Fibroblast of the aortic adventitia (primary cell): ENCODE results near the gene SC5D. TPM values are rescaled to one million over a fixed set of nuclear protein-coding genes. Genes with fewer than 3 reads are reported as not detected.

ENCODE experiments used
- DNase-seq: peaks from one replicate; pipeline ENCODE4 v3.0.0-alpha.2; 2010; ENCODE audit warnings: low read depth
- H3K4me3 ChIP-seq: 2 replicates; pipeline ENCODE4 v1.5.1; 2011; ENCODE audit warnings: low read depth, mild to moderate bottlenecking, control low read depth, low read length, moderate library complexity
- total RNA-seq: library from RNA; depleted of rRNA; stranded (reverse); fragments of >200 nt; gene quantifications from 2 replicates; pipeline ENCODE4 v1.2.3, GENCODE V29; 2012; ENCODE audit warnings: low replicate concordance
- TF ChIP-seq, protein P1 (sequence below): IDR thresholded peaks from 2 replicates; pipeline ENCODE4 v1.5.1; 2011; ENCODE audit warnings: mild to moderate bottlenecking, low read length, control low read depth, inconsistent platforms; ENCODE audit not compliant: insufficient read depth

SC5D gene
- total RNA-seq, 1 donor, result 43.8 TPM

DNA sequence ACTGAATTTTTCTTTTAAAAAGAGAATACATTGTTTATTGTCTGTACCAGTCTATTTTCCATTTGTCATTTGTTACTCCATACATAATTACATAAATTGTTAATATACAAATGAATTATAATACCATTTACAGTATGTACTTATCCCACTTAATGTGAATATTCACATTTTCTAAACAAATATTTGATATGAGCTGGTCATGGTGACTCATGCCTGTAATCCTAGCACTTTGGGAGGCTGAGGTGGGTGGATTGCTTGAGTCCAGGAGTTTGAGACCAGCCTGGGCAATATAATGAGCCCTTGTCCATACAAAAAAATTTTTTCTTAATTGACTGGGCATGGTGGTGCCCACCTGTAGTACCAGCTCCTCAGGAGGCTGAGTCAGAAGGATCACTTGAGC, 6.8 kb downstream of the SC5D start:
- TF ChIP-seq, protein P1, sequence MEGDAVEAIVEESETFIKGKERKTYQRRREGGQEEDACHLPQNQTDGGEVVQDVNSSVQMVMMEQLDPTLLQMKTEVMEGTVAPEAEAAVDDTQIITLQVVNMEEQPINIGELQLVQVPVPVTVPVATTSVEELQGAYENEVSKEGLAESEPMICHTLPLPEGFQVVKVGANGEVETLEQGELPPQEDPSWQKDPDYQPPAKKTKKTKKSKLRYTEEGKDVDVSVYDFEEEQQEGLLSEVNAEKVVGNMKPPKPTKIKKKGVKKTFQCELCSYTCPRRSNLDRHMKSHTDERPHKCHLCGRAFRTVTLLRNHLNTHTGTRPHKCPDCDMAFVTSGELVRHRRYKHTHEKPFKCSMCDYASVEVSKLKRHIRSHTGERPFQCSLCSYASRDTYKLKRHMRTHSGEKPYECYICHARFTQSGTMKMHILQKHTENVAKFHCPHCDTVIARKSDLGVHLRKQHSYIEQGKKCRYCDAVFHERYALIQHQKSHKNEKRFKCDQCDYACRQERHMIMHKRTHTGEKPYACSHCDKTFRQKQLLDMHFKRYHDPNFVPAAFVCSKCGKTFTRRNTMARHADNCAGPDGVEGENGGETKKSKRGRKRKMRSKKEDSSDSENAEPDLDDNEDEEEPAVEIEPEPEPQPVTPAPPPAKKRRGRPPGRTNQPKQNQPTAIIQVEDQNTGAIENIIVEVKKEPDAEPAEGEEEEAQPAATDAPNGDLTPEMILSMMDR, result no peak
- H3K4me3 ChIP-seq, result no peak overlapping the region
- DNase-seq, result no peak

- no peak overlapping the region for H3K4me3 ChIP-seq
- DNase-seq, result no peak
- TF ChIP-seq, protein P1, result no peak
Measured at GRCh38 chr11:121300313-121300971, 7.9 kb downstream of the SC5D start.

GRCh38 chr11:121300972-121301699, 8.6 kb downstream of the SC5D start:
- no peak for DNase-seq
- TF ChIP-seq, protein P1, result no peak
- H3K4me3 ChIP-seq, result no peak overlapping the region

DNA sequence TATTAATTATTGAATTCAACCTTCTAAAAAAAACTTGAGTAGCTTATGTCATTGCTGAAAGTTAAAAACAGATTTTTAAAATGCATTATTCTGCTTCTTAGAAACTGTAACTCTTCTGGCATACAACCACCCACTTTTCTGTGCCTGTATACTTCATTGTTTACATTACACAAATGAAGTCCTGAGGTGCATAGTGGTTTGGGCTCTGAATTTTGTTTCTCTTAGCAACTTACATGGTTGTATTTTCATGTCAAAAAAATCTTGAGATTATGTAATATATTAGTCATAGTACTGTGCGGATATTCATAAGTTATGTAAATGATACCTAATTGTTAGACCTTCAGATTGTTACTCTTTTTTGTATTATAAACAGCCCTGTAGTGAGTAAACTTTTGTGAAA, 12.2 kb downstream of the SC5D start:
- TF ChIP-seq, protein P1, result no peak
- no peak for DNase-seq
- no peak overlapping the region for H3K4me3 ChIP-seq

DNA sequence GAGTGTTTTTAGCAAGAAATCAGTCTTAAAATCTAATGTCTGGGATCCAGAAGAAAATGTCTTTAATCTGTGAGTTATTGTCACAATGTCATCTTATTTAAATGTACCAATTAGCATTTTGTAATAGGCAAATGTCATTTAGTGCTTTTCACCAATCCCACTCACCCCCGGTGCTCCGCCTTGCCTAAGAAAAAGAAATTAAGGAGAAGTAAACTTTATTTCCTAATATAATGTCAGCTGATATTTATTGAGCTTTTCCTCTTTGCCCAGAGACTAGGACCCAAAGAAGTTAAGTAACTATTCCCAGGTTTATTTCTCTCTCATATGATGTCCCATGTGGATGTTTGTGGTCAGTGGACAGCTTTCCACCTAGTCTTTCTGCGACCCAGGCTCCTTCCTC, 16.2 kb downstream of the SC5D start:
- TF ChIP-seq, protein P1, result no peak
- H3K4me3 ChIP-seq, result no peak overlapping the region
- DNase-seq, result no peak

GRCh38 chr11:121309688-121310087, 17.1 kb downstream of the SC5D start:
- TF ChIP-seq, protein P1, result no peak
- H3K4me3 ChIP-seq, result no peak overlapping the region
- no peak for DNase-seq
